HCT116 (cell line): ENCODE data around the gene POC1A. TPM values are rescaled to one million over a fixed set of nuclear protein-coding genes. Genes with fewer than 3 reads are reported as not detected.

ENCODE experiments used
- ATAC-seq: fragments of 200-7000 bp; cut with Tn5 transposase; 2 replicates; pipeline ENCODE4 v1.9.1; 2020; ENCODE audit warnings: mild to moderate bottlenecking, moderate library complexity
- BruUV-seq: library from RNA; stranded (reverse); fragments of 400-500 nt; replicated peaks from 2 replicates; lab custom pipeline; 2021; lab: Mats Ljungman, UMichigan
- CTCF ChIA-PET: fragments of 300-600 bp; sonication (Branson Sonifier 250); formaldehyde crosslinking; loops from one replicate; lab custom pipeline; 2021; ENCODE audit warnings: antibody characterized with exemption; lab: Charles Lee
- POLR2A ChIA-PET: fragments of 300-600, 350-600 bp; sonication (Branson Sonifier 250); formaldehyde crosslinking; loops from one replicate; lab custom pipeline; 2021; ENCODE audit warnings: antibody characterized with exemption; lab: Charles Lee
- RAD21 ChIA-PET, 2 experiments: fragments of 300-600 bp; sonication (Branson Sonifier 250); formaldehyde crosslinking; loops; one replicate each; lab custom pipeline; 2023; ENCODE audit warnings: low total read pairs in 2 of 2; ENCODE audit not compliant: uncharacterized antibody in 2 of 2, unreplicated experiment in 2 of 2, low non-redundant PET in 1 of 2; lab: Charles Lee
- DNase-seq: peaks from one replicate; pipeline ENCODE4 v3.0.0-alpha.2; 2010; ENCODE audit warnings: low read depth, low spot score
- H2AFZ ChIP-seq: fragments of 200-600 bp; shearing (Covaris generic), sonication (generic); 2 replicates; pipeline ENCODE4 v1.6.1; 2017; ENCODE audit warnings: low read depth, mixed run types, mixed read lengths, antibody characterized with exemption, low read length; ENCODE audit not compliant: poor library complexity, severe bottlenecking
- H3K27ac ChIP-seq: 2 replicates; pipeline ENCODE4 v1.5.1; 2012; ENCODE audit warnings: low read depth, low read length
- H3K27me3 ChIP-seq: fragments of 200-600 bp; sonication (generic); 2 replicates; pipeline ENCODE4 v1.6.1; 2016; ENCODE audit warnings: mixed run types, low read length, mixed read lengths; ENCODE audit not compliant: insufficient read depth
- H3K36me3 ChIP-seq, 2 experiments: fragments of 200-500 bp in 1 of 2; fragments of 200-600 bp in 1 of 2; sonication (Bioruptor generic) in 1 of 2; sonication (generic) in 1 of 2; 2 replicates each; pipeline versions ENCODE4 v1.5.1 to v1.6.1; 2014 to 2016; ENCODE audit warnings: low read length in 2 of 2, inconsistent platforms in 1 of 2, mixed read lengths in 1 of 2, mixed run types in 1 of 2; ENCODE audit not compliant: insufficient read depth in 2 of 2, control insufficient read depth in 1 of 2
- H3K4me1 ChIP-seq, 2 experiments: fragments of 200-600 bp in 1 of 2; sonication (generic) in 1 of 2; 2 replicates each; pipeline versions ENCODE4 v1.5.1 to v1.6.1; 2012 to 2017; ENCODE audit warnings: low read length in 2 of 2, inconsistent platforms in 1 of 2, mild to moderate bottlenecking in 1 of 2, mixed read lengths in 1 of 2, mixed run types in 1 of 2, moderate library complexity in 1 of 2; ENCODE audit not compliant: insufficient read depth in 2 of 2, control insufficient read depth in 1 of 2
- H3K4me2 ChIP-seq: fragments of 200-600 bp; sonication (generic); 2 replicates; pipeline ENCODE4 v1.6.1; 2017; ENCODE audit warnings: mixed run types, low read length, mixed read lengths
- H3K4me3 ChIP-seq, 2 experiments: fragments of 200-600 bp in 1 of 2; sonication (generic) in 1 of 2; replicated peaks in 1 of 2; 2 replicates each; pipeline ENCODE4 v1.5.1; 2011 to 2016; ENCODE audit warnings: low read length in 2 of 2, control low read depth in 1 of 2, low read depth in 1 of 2, mild to moderate bottlenecking in 1 of 2, mixed read lengths in 1 of 2, mixed run types in 1 of 2
- H3K79me2 ChIP-seq: fragments of 200-600 bp; sonication (generic); 2 replicates; pipeline ENCODE4 v1.6.1; 2017; ENCODE audit warnings: mild to moderate bottlenecking, mixed run types, low read length, moderate library complexity, mixed read lengths; ENCODE audit not compliant: insufficient read depth
- H3K9ac ChIP-seq: fragments of 200-600 bp; sonication (generic); 2 replicates; pipeline ENCODE4 v1.6.1; 2016; ENCODE audit warnings: low read length, mixed read lengths
- H3K9me2 ChIP-seq: fragments of 200-600 bp; sonication (generic), shearing (Covaris generic); 2 replicates; pipeline ENCODE4 v1.6.1; 2017; ENCODE audit warnings: mixed run types, mild to moderate bottlenecking, moderate library complexity; ENCODE audit not compliant: insufficient read depth
- H3K9me3 ChIP-seq, 2 experiments: fragments of 200-500 bp in 1 of 2; fragments of 200-600 bp in 1 of 2; sonication (Bioruptor generic) in 1 of 2; sonication (generic) in 1 of 2; 2 replicates each; pipeline ENCODE4 v1.6.1; 2014 to 2017; ENCODE audit warnings: low read length in 2 of 2, mixed read lengths in 2 of 2, inconsistent platforms in 1 of 2, low read depth in 1 of 2, mild to moderate bottlenecking in 1 of 2, mixed run types in 1 of 2, moderate library complexity in 1 of 2; ENCODE audit not compliant: control insufficient read depth in 1 of 2, insufficient read depth in 1 of 2
- H4K20me1 ChIP-seq: fragments of 200-600 bp; sonication (generic), shearing (Covaris generic); 2 replicates; pipeline ENCODE4 v1.6.1; 2017; ENCODE audit warnings: mixed run types, mild to moderate bottlenecking, moderate library complexity; ENCODE audit not compliant: insufficient read depth
- CTCF ChIP-seq, 3 experiments: fragments of 200-600 bp in 1 of 3; sonication (generic) in 1 of 3; IDR thresholded peaks in 2 of 3; conservative IDR thresholded peaks in 1 of 3; 2 replicates each; pipeline ENCODE4 v1.5.1; 2012 to 2017; ENCODE audit warnings: low read depth in 2 of 3, low read length in 2 of 3, antibody characterized with exemption in 1 of 3, borderline replicate concordance in 1 of 3, control low read depth in 1 of 3, mild to moderate bottlenecking in 1 of 3, mixed read lengths in 1 of 3, mixed run types in 1 of 3, moderate library complexity in 1 of 3; ENCODE audit not compliant: insufficient read depth in 1 of 3
- EGR1 ChIP-seq: IDR thresholded peaks from 2 replicates; pipeline ENCODE4 v1.6.1; 2012; ENCODE audit warnings: low read depth
- ELF1 ChIP-seq: IDR thresholded peaks from 2 replicates; pipeline ENCODE4 v1.6.1; 2012; ENCODE audit warnings: low read depth, borderline replicate concordance
- EZH2phosphoT487 ChIP-seq: fragments of 200-600 bp; IDR thresholded peaks from 2 replicates; pipeline ENCODE4 v1.6.1; 2018; ENCODE audit warnings: antibody characterized with exemption, borderline replicate concordance
- JUND ChIP-seq: IDR thresholded peaks from 2 replicates; pipeline ENCODE4 v1.6.1; 2012
- RAD21 ChIP-seq: IDR thresholded peaks from 2 replicates; pipeline ENCODE4 v1.6.1; 2012; ENCODE audit warnings: low read depth, mild to moderate bottlenecking
- REST ChIP-seq: IDR thresholded peaks from 2 replicates; pipeline ENCODE4 v1.6.1; 2012; ENCODE audit warnings: low read depth
- TCF7L2 ChIP-seq: IDR thresholded peaks from 2 replicates; pipeline ENCODE4 v1.7.0; 2011; ENCODE audit warnings: borderline replicate concordance, inconsistent platforms; ENCODE audit not compliant: insufficient read depth, insufficient read length; ENCODE audit errors: extremely low read depth
- YY1 ChIP-seq: IDR thresholded peaks from 2 replicates; pipeline ENCODE4 v1.6.1; 2011; ENCODE audit warnings: low read length, low read depth, moderate library complexity, mild to moderate bottlenecking; ENCODE audit not compliant: insufficient replicate concordance; ENCODE audit errors: extremely low read depth
- ZFX ChIP-seq: fragments of 450-650 bp; IDR thresholded peaks from 2 replicates; pipeline ENCODE4 v1.6.1; 2017
- ZNF274 ChIP-seq: fragments of 200-500 bp; sonication (Bioruptor generic); IDR thresholded peaks from 2 replicates; pipeline ENCODE4 v1.6.1; 2014; ENCODE audit warnings: mild to moderate bottlenecking, low read depth, low read length, inconsistent platforms
- intact Hi-C: fragments of 100-400 bp; cut with micrococcal nuclease; formaldehyde crosslinking; loops from 2 replicates; pipeline ENCODE4 v1.10.0; 2022
- total RNA-seq: library from RNA; stranded (reverse); gene quantifications from one replicate; pipeline ENCODE4 v1.2.1, GENCODE V29; 2021; ENCODE audit not compliant: unreplicated experiment
- TF ChIP-seq, protein P1 (sequence below): IDR thresholded peaks from 2 replicates; pipeline ENCODE4 v1.6.1; 2012
- TF ChIP-seq, protein P2 (sequence below): IDR thresholded peaks from 2 replicates; pipeline ENCODE4 v1.6.1; 2011; ENCODE audit warnings: mild to moderate bottlenecking, low read length, moderate library complexity; ENCODE audit not compliant: insufficient replicate concordance; ENCODE audit errors: extremely low read depth
- TF ChIP-seq, protein P3 (sequence below): IDR thresholded peaks from 2 replicates; pipeline ENCODE4 v1.6.1; 2012

The POC1A gene
- total RNA-seq, 1 experiment from 2014 or later = 34.0 TPM

DNA sequence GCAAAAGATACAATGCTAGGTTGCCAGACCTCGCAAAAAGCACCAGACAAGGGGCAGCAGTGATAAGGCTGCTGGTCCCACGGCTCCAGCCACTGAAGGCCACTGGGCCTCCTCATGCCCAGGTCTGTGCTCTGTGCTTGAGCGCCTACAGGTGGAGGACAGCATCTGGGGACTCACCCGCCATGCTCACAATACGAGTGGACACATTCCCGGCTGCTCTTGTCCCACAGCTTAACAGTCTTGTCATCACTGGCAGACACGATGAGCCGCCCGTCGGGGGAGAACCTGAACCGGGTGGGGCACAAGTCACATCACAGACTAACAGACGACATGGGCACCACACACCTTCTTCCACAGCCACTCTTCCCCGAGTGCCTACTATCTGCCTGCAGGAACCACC lies 7.4 kb downstream of the POC1A start:
- Histone ChIP-seq H3K27ac (no peak overlapping the region), H2AFZ (no peak overlapping the region), H4K20me1 (no peaks in the 10 kb centered on the region; the same call in 1 of the 2 replicates), H3K4me1 (peaks cover 0 to 4% of the 10 kb centered on the region in 2 experiments; a peak in 1 of 4 replicates), H3K4me3 (no peak overlapping the region), H3K79me2 (peaks cover 12% of the 10 kb centered on the region), H3K9ac (no peak overlapping the region), H3K9me2 (no peaks in the 10 kb centered on the region), H3K4me2 (no peak overlapping the region), H3K36me3 (peaks cover 16% of the 10 kb centered on the region in 2 experiments; a peak in 3 of 4 replicates), H3K9me3 (no peaks in the 10 kb centered on the region), H3K27me3 (no peaks in the 10 kb centered on the region)
- intact Hi-C loops = no loop called here
- ChIA-PET CTCF (interaction anchor here (1.3 kb wide), 1 partner anchor 145 kb away, joined by 4 read pairs; no protein-coding TSS in a partner anchor), RAD21 (no interaction called here), POLR2A (no interaction called here)
- TF ChIP-seq CTCF (IDR thresholded peaks at IDR 0.05 in 2 of 3, conservative IDR thresholded peaks at IDR 0.05 in 1 of 3; ENCODE audit: borderline replicate concordance in 1 of 3, insufficient read depth in 1 of 3, low read depth in 2 of 3, low read length in 2 of 3) = no peak
- TF ChIP-seq, protein P1, sequence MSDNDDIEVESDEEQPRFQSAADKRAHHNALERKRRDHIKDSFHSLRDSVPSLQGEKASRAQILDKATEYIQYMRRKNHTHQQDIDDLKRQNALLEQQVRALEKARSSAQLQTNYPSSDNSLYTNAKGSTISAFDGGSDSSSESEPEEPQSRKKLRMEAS = no peak
- TF ChIP-seq, protein P2, sequence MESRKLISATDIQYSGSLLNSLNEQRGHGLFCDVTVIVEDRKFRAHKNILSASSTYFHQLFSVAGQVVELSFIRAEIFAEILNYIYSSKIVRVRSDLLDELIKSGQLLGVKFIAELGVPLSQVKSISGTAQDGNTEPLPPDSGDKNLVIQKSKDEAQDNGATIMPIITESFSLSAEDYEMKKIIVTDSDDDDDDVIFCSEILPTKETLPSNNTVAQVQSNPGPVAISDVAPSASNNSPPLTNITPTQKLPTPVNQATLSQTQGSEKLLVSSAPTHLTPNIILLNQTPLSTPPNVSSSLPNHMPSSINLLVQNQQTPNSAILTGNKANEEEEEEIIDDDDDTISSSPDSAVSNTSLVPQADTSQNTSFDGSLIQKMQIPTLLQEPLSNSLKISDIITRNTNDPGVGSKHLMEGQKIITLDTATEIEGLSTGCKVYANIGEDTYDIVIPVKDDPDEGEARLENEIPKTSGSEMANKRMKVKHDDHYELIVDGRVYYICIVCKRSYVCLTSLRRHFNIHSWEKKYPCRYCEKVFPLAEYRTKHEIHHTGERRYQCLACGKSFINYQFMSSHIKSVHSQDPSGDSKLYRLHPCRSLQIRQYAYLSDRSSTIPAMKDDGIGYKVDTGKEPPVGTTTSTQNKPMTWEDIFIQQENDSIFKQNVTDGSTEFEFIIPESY = no peak
- TF ChIP-seq ELF1 = no peak
- no peak for TF ChIP-seq RAD21
- no peak for TF ChIP-seq JUND
- TF ChIP-seq REST = no peak
- TF ChIP-seq EZH2phosphoT487 = no peak
- no peak for TF ChIP-seq ZFX
- TF ChIP-seq EGR1 = no peak
- no peak for TF ChIP-seq ZNF274
- TF ChIP-seq YY1 = no peak
- TF ChIP-seq TCF7L2 = no peak
- TF ChIP-seq, protein P3, sequence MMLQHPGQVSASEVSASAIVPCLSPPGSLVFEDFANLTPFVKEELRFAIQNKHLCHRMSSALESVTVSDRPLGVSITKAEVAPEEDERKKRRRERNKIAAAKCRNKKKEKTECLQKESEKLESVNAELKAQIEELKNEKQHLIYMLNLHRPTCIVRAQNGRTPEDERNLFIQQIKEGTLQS = no peak
- DNase-seq = no peak
- no peak for ATAC-seq
- no TSS peak for BruUV-seq
